DMS 273 (cell line): ENCODE results near the gene DDAH1.
A peak's percentile ranks its signal among the peaks of the same experiment; 100 is the strongest.
"Not testable (repeated sequence)": the region's sequence is repeated elsewhere in the genome, so short reads cannot be mapped to it uniquely, and the experiment has no call there.

ENCODE experiments used
- DNase-seq: peaks from one replicate; lab custom pipeline; 2025; ENCODE audit not compliant: unreplicated experiment; lab: John Stamatoyannopoulos, UW

DDAH1 gene

DNA sequence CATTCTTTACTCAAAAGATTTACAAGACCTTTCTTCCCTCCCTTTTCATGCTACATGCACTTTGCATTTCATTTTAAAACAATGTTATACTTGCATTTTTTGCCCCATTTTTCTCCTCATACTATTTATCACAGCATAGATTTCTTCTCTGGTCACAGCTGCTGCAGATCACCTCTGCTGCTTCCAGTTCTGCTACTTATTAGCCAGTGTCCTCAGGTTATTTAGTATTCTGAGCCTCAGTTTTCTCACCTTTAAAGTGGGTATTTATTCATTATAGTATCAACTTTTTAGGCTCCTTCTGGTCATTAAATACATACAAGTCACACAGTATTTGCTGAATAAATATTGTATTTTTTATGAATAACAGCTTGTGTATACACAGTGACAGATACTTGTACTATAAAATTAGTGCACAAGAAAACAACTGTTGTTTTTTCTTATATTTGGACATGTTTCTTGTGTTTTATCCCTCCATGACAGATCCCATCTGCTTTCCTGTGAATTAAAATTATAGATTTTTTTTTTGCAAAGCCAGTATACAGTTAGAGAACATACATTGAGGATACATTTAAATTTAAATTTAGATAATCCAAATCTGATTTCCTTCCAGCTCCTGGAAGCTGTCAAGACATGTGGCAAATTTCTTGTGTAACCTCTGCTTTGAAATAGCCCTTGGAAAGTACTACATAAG lies 103.2 kb downstream of the DDAH1 start:
- DNase-seq: no peak

DNA sequence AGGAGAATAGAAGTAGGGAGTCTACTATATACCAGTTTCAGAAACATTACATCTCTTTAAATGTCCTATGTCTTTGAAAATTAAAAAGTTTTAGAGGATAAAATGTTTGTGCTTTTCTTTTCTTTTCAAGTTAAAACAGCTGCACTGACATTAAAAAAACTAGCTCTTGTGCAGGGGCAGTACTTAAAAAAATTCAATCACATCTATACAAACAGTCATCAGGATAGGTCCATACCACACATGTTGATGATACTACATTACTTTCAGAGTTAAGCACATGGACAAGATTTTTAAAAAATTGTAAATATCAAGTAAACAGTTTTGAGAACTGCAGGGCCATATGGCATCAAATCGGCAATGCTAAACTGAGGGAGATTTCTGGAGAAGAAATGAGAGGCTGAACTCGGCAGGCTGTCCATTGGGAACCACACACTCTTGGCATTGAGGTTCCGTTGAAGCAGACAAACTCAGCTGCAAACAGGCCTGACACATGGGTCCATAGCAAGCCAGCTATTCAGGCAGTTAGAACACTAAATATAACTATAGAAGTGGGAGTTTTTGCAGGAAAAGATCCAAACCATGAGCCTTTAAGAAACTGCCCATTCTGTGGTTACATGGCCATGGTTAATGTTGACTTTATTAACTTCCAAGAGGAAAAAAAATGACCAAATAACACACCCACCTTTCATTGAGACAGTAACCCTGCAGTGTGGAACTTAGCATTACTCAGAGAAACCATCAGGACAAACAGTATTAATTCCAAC lies 104.0 kb downstream of the DDAH1 start:
- DNase-seq: peak; percentile 40

DNA sequence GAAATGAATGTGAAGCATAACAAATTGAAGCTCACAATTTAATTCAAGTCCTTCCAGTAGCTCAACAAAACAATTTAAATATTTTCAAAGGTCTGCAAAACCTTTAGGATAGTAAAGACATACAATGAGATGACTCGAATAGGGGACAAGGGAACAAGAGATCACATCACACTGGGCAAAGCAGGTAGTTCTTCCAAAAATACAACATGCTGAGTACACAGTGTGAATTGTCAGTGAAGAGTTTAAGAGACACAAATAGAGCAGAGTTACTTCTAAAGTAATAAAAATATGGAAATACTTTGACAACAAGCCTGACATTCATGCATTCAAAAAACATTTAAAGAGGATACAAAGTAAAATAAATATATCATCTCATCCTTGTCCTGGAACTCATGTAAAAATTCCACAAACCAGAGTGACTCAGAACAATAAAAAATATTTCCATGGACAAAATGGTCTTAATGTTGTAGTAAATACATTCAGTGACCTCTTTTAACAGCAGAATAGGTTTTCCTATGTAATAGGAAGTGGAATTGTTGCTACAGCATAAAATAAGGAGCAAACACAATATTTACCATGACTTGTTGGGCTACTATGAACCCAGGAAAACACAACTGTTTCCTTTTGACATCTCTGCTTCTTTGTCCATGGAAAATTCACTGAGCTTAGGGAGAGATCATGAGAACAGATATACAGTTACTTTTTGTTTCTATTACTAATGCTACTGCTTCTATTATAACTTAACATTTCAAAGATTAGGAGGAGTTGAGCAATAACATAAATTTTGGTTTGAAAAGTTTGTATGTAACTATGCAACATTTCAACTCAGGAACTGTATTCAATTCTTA lies 104.9 kb downstream of the DDAH1 start:
- DNase-seq: no peak

DNA sequence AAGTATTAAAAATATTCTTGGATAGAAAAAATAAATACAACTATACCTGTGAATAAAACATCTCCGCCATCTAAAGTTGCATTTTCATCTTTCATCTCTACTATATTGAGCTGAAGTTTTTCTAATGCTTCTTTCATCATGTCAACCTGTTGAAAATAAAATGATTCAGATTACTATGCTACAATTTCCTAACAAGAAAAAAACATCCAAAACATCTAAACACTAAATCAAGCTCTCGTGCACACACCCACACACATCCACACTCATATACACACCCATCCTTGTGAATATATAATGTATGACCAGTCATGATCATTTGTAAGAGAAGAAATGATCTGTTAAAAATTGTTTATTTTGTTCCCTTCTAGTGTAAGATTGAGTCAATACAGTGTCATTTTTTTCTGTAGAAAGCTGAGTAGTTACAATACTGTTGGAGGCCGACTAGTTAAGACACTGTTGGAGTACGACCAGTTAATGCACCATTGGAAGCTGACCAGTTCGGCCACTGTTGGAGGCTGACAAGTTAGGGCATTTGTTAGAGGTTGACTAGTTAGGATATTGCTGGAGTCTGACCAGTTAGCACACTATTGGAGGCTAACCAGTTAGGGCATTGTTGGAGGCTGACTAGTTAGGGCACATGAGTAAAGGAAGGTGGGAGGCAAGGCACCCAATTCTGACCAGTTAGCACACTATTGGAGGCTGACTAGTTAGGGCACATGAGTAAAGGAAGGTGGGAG lies 106.1 kb downstream of the DDAH1 start:
- no peak for DNase-seq

DNA sequence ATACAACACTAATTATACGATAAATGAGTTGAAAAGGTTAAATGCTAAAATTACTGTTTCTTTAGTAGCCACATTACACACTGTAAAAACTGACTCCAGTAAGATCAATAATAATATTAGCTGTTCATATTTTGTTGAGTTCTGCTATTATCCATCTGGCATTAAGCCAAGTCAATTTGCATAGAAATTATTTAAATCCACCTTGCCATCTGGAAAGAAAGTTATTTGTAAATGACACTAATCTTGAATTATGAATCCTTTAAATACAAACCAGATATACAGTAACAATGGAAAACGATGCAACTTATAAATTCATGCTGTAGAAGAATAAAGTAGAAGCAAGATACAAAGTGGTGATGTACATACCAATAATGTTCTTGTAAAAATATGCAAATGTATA lies 107.1 kb downstream of the DDAH1 start:
- DNase-seq: peak; percentile 28

DNA sequence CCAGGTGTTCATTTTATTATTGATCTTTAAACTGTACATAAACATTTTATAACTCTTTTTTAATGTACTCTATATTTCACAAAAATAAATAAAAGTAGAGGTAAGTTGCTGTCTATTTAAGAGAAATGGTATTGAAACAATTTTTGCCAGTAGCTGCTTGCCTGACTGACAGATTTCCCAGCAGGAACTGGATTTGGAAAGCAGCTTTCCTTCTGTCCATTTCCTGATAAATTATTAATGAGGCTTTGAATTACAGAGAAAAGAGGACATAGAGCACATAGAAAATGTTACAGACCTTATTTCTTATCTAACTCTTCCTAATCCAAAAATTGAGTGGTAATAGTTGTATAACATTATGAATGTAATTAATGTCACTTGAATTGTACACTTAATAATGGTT lies 108.8 kb downstream of the DDAH1 start:
- DNase-seq: peak; percentile 65

DNA sequence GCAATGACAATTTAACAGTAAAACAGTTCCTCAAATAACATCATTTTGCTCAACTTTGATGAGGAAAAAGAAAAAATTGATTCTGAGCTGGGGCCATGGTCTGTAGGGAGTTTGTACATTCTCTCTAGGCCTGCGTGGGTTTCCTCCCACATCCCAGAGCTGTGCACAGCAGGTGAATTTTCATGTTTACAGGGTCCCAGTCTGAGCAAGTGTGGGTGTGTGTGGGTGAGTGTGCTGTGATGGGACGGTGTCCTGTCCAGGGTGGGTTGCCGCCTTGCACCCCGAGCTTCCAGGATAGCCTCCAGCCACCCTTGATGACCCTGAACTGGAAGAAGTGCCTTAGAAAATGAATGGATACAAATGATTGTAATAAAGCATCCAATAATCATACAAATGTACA lies 112.9 kb downstream of the DDAH1 start:
- no peak for DNase-seq

DNA sequence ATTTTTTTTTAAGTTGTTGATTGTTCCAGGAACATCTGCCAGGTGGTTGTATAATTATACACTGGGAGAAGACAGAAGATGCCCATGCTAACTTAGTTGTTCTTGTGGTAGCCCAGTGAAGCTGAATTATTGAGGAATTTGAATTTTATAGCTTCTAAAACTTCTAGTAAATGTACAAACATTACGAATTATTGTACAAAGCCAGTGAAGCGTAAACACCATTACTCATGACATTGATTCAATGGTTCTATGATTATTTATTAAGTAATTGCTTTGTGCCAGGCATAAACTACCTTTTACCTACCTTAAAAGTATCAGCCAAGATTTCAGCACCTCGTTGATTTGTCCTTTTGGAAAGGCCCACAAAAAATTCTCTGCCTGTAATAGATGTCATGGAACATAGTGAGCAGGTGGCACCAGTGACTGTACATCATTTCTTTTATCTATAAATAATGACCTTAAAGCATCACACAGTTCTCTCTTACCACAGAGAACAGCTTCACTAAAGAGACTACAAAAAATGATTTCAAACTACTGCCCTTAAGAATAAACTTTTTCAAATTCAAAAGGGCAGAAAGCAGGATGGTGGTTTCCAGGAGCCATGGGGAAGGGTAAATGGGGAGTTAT lies 113.6 kb downstream of the DDAH1 start:
- DNase-seq: peak; percentile 8

DNA sequence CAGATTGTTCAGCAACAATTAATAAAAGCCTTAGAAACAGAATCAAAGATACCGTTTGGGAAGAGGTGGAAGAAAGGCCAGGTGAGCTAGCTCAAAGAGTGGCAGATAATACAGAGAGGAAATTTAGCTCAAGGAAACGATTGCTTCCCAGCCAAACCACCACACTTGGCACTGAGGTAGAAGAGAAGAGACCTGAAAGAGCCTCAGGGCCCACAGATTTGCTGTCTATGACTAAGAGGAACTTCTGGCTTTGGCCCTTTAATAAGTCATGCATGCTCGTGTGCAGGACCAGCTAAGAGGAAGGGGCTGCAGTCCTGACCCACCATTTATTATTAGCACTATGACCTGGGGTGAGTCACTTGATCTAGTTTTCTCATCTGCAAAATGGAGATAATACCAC lies 115.7 kb downstream of the DDAH1 start:
- DNase-seq: no peak

DNA sequence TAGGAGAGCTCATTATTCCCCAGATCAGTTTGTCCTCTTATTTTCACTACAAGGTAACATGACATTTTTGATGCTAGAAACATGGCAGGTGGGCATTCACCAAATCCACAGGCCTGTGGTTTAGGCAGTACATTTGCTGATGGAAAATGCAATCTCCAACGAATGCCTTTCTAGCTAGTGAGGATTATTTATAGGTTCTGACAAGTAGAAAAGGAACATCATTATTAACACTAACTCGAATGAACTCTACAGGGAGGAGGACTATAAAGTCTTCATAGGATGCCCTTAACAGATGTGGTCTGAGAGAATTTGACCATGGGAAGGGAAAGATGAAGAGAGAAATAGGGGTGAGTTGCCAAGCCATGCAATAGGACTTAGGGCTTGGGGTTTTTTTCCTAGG lies 117.1 kb downstream of the DDAH1 start:
- no peak for DNase-seq

DNA sequence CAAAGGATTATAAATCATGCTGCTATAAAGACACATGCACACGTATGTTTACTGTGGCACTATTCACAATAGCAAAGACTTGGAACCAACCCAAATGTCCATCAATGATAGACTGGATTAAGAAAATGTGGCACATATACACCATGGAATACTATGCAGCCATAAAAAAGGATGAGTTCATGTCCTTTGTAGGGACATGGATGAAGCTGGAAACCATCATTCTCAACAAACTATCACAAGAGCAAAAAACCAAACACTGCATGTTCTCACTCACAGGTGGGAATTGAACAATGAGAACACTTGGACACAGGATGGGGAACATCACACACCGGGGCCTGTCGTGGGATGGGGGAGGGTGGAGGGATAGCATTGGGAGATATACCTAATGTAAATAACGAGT lies 117.7 kb downstream of the DDAH1 start:
- DNase-seq: not testable (repeated sequence)

DNA sequence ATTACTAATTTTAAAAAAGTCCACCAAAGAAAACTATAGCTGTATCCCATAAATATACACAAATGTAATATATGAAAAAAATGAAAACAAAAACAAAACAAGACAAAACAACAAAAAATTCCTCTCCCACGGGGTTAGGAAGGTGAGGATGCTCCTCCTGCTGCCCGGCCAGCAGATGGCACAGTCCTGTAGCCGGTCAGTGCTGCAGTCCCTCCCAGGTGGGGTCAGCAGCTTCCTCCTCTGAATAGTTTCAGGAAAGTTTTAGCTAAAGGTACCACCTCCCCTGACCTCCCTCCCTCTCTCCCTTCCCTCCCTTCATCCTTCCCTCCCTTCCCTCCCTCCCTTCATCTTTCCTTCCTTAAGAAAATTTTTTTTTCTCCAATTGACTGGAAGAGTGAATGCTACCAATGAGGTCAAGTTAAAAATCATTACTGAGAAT lies 120.7 kb downstream of the DDAH1 start:
- peak; percentile 38 for DNase-seq

DNA sequence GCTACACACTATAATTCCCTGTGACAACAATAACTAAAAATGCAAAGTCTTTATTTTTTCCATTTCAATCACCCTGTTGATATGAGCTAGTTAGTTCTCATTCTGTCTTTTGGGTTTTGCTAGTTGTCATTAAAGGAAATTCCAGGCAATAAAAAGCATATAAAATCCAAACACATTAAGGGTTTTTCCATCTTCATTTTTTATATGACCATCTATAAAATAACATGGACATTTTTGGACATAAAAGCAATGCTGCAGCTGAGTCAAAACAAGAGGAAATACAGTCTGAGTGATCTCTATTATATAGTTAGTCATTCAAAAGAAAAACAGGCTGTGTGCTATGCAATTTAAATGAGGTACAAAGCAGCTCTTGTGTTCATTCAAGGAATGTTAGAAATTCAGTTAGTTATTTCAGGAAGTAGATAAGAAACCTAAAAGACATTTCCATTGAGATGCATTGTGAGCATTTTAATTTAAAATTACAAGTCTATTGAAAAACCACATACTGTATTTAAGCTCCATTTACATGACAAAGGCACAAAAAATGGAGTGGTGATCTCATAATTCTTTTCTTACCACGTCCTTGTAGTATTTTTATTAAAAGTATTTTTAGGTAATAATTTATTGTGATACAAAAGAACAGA lies 121.2 kb downstream of the DDAH1 start:
- no peak for DNase-seq

DNA sequence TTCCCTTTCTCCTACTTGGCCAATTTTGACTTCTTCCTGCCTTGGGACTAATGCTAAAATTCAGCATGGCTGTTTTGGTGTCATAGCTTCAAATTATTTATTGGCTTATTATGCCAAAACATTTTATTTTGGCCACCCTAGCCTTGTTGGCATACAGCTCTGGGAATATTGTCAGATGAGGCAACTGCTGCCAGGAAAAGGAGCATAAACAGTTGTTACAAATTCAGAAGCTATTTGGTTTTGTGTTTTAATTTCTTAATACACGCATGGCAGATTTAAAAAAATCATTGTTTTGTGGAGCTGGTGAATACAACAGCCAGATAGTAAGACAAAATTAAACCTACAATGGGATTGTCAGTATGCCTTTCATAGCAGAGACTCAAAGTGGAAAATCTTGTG lies 121.7 kb downstream of the DDAH1 start:
- DNase-seq: no peak

DNA sequence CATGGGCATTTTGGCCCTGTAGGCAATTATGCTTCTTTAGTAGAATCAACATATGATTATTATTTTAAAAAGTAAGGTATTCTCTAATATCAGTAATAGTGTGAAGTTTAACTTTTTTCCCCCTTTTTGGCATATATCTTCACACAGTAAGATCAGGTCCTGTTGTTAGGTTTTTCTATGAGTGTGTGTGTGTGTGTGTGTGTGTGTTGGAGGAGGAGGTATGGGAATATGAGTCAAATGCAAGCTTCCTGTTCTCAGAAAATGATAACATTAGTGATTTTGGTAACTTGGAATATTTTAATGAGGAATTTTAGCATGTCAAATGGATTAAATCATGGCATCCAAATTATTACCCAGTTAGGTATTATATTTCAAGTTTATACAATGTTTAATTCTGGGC lies 122.8 kb downstream of the DDAH1 start:
- DNase-seq: no peak

DNA sequence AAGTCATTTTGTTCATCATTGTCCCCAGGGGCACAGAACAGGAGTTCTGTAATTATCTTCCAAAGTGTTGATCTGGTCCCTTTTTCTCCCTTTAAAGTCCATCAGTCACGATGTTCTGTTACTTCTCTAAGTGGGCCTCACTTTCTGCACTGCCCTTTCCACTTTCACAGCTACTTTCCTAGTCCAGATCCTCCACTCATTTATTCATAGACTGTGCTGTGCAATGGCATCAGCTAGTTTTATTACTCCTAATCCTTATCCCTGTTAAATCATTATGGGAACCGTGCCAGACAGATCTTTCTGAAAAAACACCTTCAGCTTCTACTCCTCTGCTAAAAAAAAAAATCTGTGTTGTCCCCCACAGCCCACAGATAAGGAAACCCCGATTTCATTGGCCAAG lies 124.5 kb downstream of the DDAH1 start:
- DNase-seq: no peak

DNA sequence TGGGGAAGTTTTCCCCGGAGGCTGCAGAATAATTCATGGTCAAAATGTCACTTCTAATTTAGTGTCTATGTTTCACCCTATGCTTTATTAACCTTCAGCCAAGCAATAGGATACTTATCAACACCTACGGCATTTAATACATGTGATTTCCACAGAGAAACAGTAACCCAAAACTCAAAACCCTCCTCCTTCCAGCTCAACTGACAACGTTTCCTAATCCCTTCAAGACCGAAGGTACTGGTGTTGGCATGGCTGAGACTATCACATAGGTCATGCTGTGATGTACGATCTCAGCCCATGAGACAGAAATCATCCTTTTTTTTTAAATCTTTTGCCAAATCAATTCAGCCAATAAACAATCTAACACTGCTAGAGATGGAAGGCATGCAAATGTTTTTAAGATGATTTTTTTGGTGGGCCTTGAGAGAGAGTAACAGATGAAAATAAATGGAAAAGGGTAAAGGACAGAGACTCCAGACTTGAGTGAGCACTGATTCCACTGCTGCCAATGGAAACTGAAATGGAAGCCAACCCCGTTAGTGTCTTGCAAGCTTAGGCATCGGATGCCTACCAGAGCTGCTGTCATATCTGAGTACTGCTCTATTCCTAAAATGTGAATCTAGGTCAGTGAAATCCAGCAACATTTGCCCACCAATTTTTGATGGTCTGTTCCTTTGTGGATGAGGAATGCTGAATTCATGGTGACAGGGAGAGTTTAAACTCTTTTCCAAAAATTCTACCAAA lies 125.1 kb downstream of the DDAH1 start:
- DNase-seq: no peak

DNA sequence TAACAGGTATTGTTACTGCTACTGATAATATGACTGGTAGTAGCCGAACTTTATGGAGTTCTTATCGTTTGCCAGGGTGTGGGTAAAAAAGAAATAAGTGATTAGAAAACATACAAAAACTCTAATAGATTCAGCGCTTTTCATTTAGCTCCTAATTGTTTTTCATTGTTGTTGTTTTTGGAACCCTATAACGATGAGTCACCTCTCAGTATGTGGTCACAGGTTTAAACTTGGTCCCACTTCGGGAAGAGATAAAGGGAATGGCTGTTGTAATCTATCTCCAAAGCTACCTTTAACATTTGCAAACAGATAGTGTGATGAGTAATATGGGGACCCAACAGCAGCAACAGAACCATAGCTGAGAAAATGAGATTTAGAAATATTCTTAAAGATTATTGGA lies 125.9 kb downstream of the DDAH1 start:
- no peak for DNase-seq

DNA sequence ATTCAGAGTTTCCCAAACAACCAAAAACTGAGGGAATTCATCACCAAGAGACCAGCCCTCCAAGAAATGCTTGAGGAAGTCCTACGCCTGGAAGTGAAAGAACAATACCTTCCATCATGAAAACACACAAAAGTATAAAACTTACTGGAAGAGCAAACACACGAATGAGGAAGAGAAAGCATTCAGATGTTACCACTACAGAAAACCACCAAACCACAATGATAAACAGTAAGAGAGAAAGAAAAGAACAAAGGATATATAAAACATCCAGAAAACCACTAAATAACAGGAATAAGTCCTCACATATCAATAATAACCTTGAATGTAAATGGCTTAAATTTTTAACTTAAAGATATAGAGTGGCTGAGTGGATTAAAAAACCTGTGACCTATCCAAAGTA lies 130.0 kb downstream of the DDAH1 start:
- DNase-seq: no peak
